ENCODE measurements around the gene VOPP1. TPM values are rescaled to one million over a fixed set of nuclear protein-coding genes. Genes with fewer than 3 reads are reported as not detected.

The VOPP1 gene
- total RNA-seq, 2 experiments from 2014 or later: 49.6 to 53.1 TPM

DNA sequence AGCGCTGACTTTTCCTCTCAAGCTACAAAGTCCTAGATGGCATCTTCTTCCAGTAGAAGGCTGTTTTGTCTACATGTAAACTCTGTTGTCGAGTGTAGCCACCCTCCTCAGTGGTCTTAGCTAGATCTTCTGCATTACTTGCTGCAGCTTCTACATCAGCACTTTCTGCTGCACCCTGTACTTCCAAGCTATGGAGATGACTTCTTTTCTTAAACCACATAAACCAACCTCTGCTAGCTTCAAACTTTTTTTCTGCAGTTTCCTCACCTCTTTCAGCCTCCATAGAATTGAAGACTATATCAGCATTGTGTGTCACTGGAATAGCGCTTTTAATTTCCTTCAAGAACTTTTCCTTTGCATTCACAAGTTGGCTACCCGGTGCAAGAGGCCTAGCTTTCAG lies 119.3 kb downstream of the VOPP1 start:
- H3K27ac Mint-ChIP-seq: peak overlapping the region; percentile 72
- Histone ChIP-seq H3K9me3 (ENCODE audit: control insufficient read depth in 1 of 2, insufficient read depth in 1 of 2, low read length in 2 of 2) (peaks cover 0 to 12% of the 10 kb centered on the region in 2 experiments), H3K4me3 (ENCODE audit: low read length) (no peak overlapping the region), H3K36me3 (ENCODE audit: insufficient read depth, low read length) (peaks cover 2% of the 10 kb centered on the region), H3K4me1 (ENCODE audit: insufficient read depth, low read length) (peaks cover 6% of the 10 kb centered on the region), H3K27ac (ENCODE audit: low read depth in 1 of 2, low read length in 2 of 2) (no peak overlapping the region), H3K27me3 (ENCODE audit: control insufficient read depth in 1 of 2, insufficient read depth in 2 of 2, low read length in 2 of 2) (no peaks in the 10 kb centered on the region)
- peaks cover 59% of the 10 kb centered on the region for H3K4me1 Mint-ChIP-seq (ENCODE audit: low read depth)
- H3K9me3 Mint-ChIP-seq: peaks cover 17% of the 10 kb centered on the region
- POLR2A ChIA-PET: interaction anchor here (0.8 to 1.8 kb wide), 5 partner anchors 9 to 23 kb away, joined by 3 to 16 read pairs (median 4); no protein-coding TSS in a partner anchor
- no peak for DNase-seq
- no peaks in the 10 kb centered on the region for H3K27me3 Mint-ChIP-seq
- peaks cover 42% of the 10 kb centered on the region for H3K36me3 Mint-ChIP-seq (ENCODE audit: low read depth)
- no peak for ATAC-seq (ENCODE audit: poor library complexity)
- TF ChIP-seq, protein P1, sequence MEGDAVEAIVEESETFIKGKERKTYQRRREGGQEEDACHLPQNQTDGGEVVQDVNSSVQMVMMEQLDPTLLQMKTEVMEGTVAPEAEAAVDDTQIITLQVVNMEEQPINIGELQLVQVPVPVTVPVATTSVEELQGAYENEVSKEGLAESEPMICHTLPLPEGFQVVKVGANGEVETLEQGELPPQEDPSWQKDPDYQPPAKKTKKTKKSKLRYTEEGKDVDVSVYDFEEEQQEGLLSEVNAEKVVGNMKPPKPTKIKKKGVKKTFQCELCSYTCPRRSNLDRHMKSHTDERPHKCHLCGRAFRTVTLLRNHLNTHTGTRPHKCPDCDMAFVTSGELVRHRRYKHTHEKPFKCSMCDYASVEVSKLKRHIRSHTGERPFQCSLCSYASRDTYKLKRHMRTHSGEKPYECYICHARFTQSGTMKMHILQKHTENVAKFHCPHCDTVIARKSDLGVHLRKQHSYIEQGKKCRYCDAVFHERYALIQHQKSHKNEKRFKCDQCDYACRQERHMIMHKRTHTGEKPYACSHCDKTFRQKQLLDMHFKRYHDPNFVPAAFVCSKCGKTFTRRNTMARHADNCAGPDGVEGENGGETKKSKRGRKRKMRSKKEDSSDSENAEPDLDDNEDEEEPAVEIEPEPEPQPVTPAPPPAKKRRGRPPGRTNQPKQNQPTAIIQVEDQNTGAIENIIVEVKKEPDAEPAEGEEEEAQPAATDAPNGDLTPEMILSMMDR (IDR thresholded peaks at IDR 0.05): no peak
- CTCF ChIA-PET: no interaction called here
- intact Hi-C loops (cut with DNase I, micrococcal nuclease): no loop called here
- H3K4me3 Mint-ChIP-seq: peak overlapping the region; percentile 17

DNA sequence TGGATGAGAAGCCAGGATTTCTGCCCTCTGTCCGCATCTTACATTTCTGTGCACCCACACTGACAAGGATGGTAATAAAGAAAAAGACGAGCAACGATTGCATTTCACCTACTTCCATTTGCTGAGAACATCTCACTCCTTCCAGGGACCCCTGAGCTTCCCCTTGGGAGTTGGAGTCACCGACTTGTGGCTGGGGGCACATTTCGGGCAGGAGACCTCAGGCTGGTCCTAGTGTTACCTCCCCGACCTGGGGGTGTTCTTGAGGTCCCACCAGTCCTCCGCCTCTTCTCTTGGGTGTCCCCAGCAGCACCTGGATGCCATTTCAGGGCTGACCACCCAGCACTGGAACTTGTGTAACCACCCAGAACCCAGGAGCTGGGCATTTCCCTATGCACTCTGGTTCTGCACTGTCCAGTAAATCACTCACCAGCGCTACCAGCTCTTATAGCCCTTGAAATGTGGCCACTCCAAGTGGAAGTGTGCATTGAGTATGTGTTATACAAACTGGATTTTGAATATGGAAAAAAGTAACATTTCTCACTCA lies 122.2 kb downstream of the VOPP1 start:
- Histone ChIP-seq H3K36me3 (ENCODE audit: insufficient read depth, low read length) (peaks cover 2% of the 10 kb centered on the region), H3K4me1 (ENCODE audit: insufficient read depth, low read length) (peaks cover 11% of the 10 kb centered on the region), H3K27ac (ENCODE audit: low read depth in 1 of 2, low read length in 2 of 2) (no peak overlapping the region), H3K9me3 (ENCODE audit: control insufficient read depth in 1 of 2, insufficient read depth in 1 of 2, low read length in 2 of 2) (peaks cover 0 to 18% of the 10 kb centered on the region in 2 experiments), H3K27me3 (ENCODE audit: control insufficient read depth in 1 of 2, insufficient read depth in 2 of 2, low read length in 2 of 2) (no peaks in the 10 kb centered on the region), H3K4me3 (ENCODE audit: low read length) (no peak overlapping the region)
- intact Hi-C loops (cut with DNase I, micrococcal nuclease): no loop called here
- no peaks in the 10 kb centered on the region for H3K9me3 Mint-ChIP-seq
- ChIA-PET POLR2A (interaction anchor here (0.8 to 1.3 kb wide), 3 partner anchors 11 to 35 kb away, joined by 3 read pairs; no protein-coding TSS in a partner anchor), CTCF (no interaction called here)
- peaks cover 55% of the 10 kb centered on the region for H3K4me1 Mint-ChIP-seq (ENCODE audit: low read depth)
- H3K4me3 Mint-ChIP-seq: no peak overlapping the region
- no peaks in the 10 kb centered on the region for H3K27me3 Mint-ChIP-seq
- ATAC-seq (ENCODE audit: poor library complexity): no peak
- TF ChIP-seq, protein P1 (IDR thresholded peaks at IDR 0.05): no peak
- DNase-seq: no peak
- H3K27ac Mint-ChIP-seq: no peak overlapping the region
- peaks cover 19% of the 10 kb centered on the region for H3K36me3 Mint-ChIP-seq (ENCODE audit: low read depth)

DNA sequence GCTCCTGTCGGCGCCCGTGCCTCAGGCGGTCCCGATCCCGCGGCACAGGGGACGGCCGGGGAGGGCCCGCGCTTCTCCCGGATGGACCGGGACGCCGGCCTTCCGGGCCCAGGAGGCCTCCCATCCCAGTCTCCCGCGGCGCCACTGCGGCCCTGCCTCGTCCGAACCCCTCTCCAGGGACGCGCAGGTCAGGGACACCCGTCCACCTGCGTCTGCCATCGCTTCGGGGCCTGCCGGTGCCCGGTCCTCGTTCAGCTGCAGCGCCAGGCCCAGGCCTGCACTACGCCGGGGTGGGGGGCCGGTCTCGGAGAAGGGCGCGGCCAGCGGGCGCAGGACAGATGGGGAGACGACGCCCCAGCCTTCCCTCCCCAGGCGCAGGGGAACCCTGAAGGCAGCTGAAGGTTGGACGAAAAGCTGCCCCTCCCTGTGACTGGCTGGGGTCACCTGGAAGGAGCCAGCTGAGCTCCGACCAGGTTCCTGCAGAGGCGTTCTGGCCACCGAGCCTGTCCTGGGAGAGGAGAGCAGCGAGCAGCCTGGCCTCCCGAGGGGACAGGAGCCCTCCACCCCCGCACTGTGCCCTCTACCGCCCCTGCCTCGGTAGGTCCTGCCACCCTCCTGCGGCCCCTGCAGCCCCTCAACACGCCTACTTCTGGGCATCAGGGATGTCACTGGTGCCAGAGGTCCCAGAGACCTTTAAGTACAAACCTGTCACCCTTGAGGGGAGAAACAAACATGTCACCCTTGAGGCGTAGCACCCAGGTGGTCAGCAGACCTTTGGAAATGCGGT lies 122.9 kb downstream of the VOPP1 start:
- Histone ChIP-seq H3K27me3 (ENCODE audit: control insufficient read depth in 1 of 2, insufficient read depth in 2 of 2, low read length in 2 of 2) (no peaks in the 10 kb centered on the region), H3K36me3 (ENCODE audit: insufficient read depth, low read length) (peaks cover 2% of the 10 kb centered on the region), H3K9me3 (ENCODE audit: control insufficient read depth in 1 of 2, insufficient read depth in 1 of 2, low read length in 2 of 2) (peaks cover 0 to 18% of the 10 kb centered on the region in 2 experiments), H3K4me1 (ENCODE audit: insufficient read depth, low read length) (peaks cover 11% of the 10 kb centered on the region), H3K27ac (ENCODE audit: low read depth in 1 of 2, low read length in 2 of 2) (no peak overlapping the region), H3K4me3 (ENCODE audit: low read length) (no peak overlapping the region)
- ChIA-PET CTCF (no interaction called here), POLR2A (interaction anchor here (1.0 to 1.3 kb wide), 2 partner anchors 10 to 20 kb away, joined by 3 read pairs; no protein-coding TSS in a partner anchor)
- TF ChIP-seq, protein P1 (IDR thresholded peaks at IDR 0.05): no peak
- DNase-seq (no peak), ATAC-seq (ENCODE audit: poor library complexity) (no peak)
- H3K36me3 Mint-ChIP-seq (ENCODE audit: low read depth): peaks cover 15% of the 10 kb centered on the region
- H3K4me3 Mint-ChIP-seq: no peak overlapping the region
- no peaks in the 10 kb centered on the region for H3K9me3 Mint-ChIP-seq
- intact Hi-C loops (cut with DNase I, micrococcal nuclease): no loop called here
- no peak overlapping the region for H3K27ac Mint-ChIP-seq
- H3K4me1 Mint-ChIP-seq (ENCODE audit: low read depth): peaks cover 56% of the 10 kb centered on the region
- H3K27me3 Mint-ChIP-seq: no peaks in the 10 kb centered on the region

All from CD4-positive, alpha-beta T cell (primary cell).